H1 (cell line): ENCODE results near the gene KRT75. TPM values are rescaled to one million over a fixed set of nuclear protein-coding genes. Genes with fewer than 3 reads are reported as not detected.

Experiments
- CTCF ChIA-PET: fragments of 300-600 bp; sonication (Branson Sonifier 250); formaldehyde crosslinking; loops from one replicate; lab custom pipeline; 2021; ENCODE audit not compliant: partially characterized antibody; lab: Charles Lee
- POLR2A ChIA-PET: fragments of 300-600 bp; sonication (Branson Sonifier 250); formaldehyde crosslinking; loops from one replicate; lab custom pipeline; 2021; ENCODE audit warnings: inconsistent platforms; ENCODE audit not compliant: partially characterized antibody; lab: Charles Lee
- DNase-seq, 2 experiments: peaks; one replicate each; pipeline versions ENCODE4 v3.0.0 to v3.0.0-alpha.2; 2010 to 2022; ENCODE audit warnings: low spot score in 2 of 2, low read depth in 1 of 2, mixed read lengths in 1 of 2
- FAIRE-seq: peaks from 2 replicates; lab custom pipeline; 2011; peaks lifted over from hg19 to GRCh38; lab: Jason Lieb, UNC
- H2AFZ ChIP-seq: 2 replicates; pipeline ENCODE4 v1.8.1; 2012; ENCODE audit warnings: low read length, inconsistent platforms
- H2AK5ac ChIP-seq: 2 replicates; pipeline ENCODE4 v1.6.1; 2013; ENCODE audit warnings: low read depth, low read length
- H2BK120ac ChIP-seq: replicated peaks from 2 replicates; pipeline ENCODE3; 2013; ENCODE audit warnings: low read depth, low read length, inconsistent platforms
- H2BK12ac ChIP-seq: 2 replicates; pipeline ENCODE4 v1.6.1; 2013; ENCODE audit warnings: low read depth, low read length
- H2BK15ac ChIP-seq: 2 replicates; pipeline ENCODE4 v1.6.1; 2013; ENCODE audit warnings: low read length
- H2BK20ac ChIP-seq: 2 replicates; pipeline ENCODE4 v1.6.1; 2013; ENCODE audit warnings: low read length
- H2BK5ac ChIP-seq: 2 replicates; pipeline ENCODE4 v1.6.1; 2013; ENCODE audit warnings: low read depth, low read length
- H3K14ac ChIP-seq: 2 replicates; pipeline ENCODE4 v1.6.1; 2013; ENCODE audit warnings: inconsistent platforms; ENCODE audit not compliant: insufficient read length
- H3K18ac ChIP-seq: 2 replicates; pipeline ENCODE4 v1.6.1; 2013; ENCODE audit warnings: low read length; ENCODE audit errors: extremely low read depth
- H3K23ac ChIP-seq: 2 replicates; pipeline ENCODE4 v1.6.1; 2013; ENCODE audit warnings: inconsistent platforms; ENCODE audit not compliant: insufficient read length
- H3K23me2 ChIP-seq: 2 replicates; pipeline ENCODE4 v1.6.1; 2013; ENCODE audit warnings: low read depth, low read length
- H3K27ac ChIP-seq: 2 replicates; pipeline ENCODE4 v1.6.1; 2011; ENCODE audit warnings: low read depth, low read length, inconsistent platforms
- H3K27me3 ChIP-seq, 4 experiments: replicated peaks in 1 of 4; 1 replicate in 1 of 4; 2 replicates in 3 of 4; pipeline versions ENCODE4 v1.6.1 to v1.8.1; 2011 to 2013; ENCODE audit warnings: low read length in 3 of 4, mild to moderate bottlenecking in 3 of 4, inconsistent platforms in 2 of 4, mixed read lengths in 2 of 4, moderate library complexity in 1 of 4; ENCODE audit not compliant: control insufficient read depth in 3 of 4, insufficient read depth in 3 of 4; ENCODE audit errors: extremely low read depth in 1 of 4
- H3K36me3 ChIP-seq, 4 experiments: 2 replicates each; pipeline versions ENCODE4 v1.6.1 to v1.8.1; 2011 to 2013; ENCODE audit warnings: mild to moderate bottlenecking in 4 of 4, low read length in 3 of 4, moderate library complexity in 2 of 4, control low read depth in 1 of 4, inconsistent platforms in 1 of 4; ENCODE audit not compliant: insufficient read depth in 4 of 4, control insufficient read depth in 2 of 4
- H3K4ac ChIP-seq: replicated peaks from 2 replicates; pipeline ENCODE3; 2013; ENCODE audit warnings: low read length, low read depth, mixed read lengths, inconsistent platforms; ENCODE audit not compliant: insufficient read length
- H3K4me1 ChIP-seq, 4 experiments: replicated peaks in 1 of 4; 1 replicate in 1 of 4; 2 replicates in 3 of 4; pipeline versions ENCODE4 v1.6.1 to v1.8.1; 2011 to 2013; ENCODE audit warnings: low read length in 3 of 4, inconsistent platforms in 2 of 4, mixed read lengths in 1 of 4; ENCODE audit not compliant: insufficient read depth in 4 of 4, control insufficient read depth in 3 of 4
- H3K4me2 ChIP-seq, 2 experiments: 2 replicates each; pipeline versions ENCODE4 v1.6.1 to v1.8.1; 2011 to 2013; ENCODE audit warnings: low read depth in 2 of 2, low read length in 2 of 2, control low read depth in 1 of 2, inconsistent platforms in 1 of 2, mild to moderate bottlenecking in 1 of 2; ENCODE audit not compliant: insufficient read depth in 1 of 2
- H3K4me3 ChIP-seq, 4 experiments: fragments of 200-600, 300-600 bp in 1 of 4; sonication (generic), shearing (Covaris generic), sonication (Bioruptor Twin) in 1 of 4; 2 replicates each; pipeline versions ENCODE4 v1.5.1 to v1.8.1; 2011 to 2016; ENCODE audit warnings: low read length in 4 of 4, low read depth in 3 of 4, control low read depth in 2 of 4, inconsistent platforms in 2 of 4, mild to moderate bottlenecking in 2 of 4, mixed read lengths in 1 of 4, moderate library complexity in 1 of 4; ENCODE audit not compliant: insufficient read depth in 2 of 4; ENCODE audit errors: extremely low read depth in 1 of 4
- H3K56ac ChIP-seq: replicated peaks from 2 replicates; pipeline ENCODE3; 2013; ENCODE audit warnings: low read depth, mild to moderate bottlenecking, mixed read lengths, low read length, inconsistent platforms; ENCODE audit not compliant: insufficient read length
- H3K79me1 ChIP-seq: 2 replicates; pipeline ENCODE4 v1.6.1; 2013; ENCODE audit warnings: low read depth, low read length, control low read depth
- H3K79me2 ChIP-seq, 2 experiments: 2 replicates each; pipeline versions ENCODE4 v1.6.1 to v1.8.1; 2012 to 2013; ENCODE audit warnings: low read length in 2 of 2, mild to moderate bottlenecking in 2 of 2, inconsistent platforms in 1 of 2; ENCODE audit not compliant: insufficient read depth in 2 of 2, control insufficient read depth in 1 of 2
- H3K9ac ChIP-seq, 4 experiments: replicated peaks in 1 of 4; 1 replicate in 1 of 4; 2 replicates in 3 of 4; pipeline versions ENCODE4 v1.6.1 to v1.8.1; 2011 to 2013; ENCODE audit warnings: low read depth in 3 of 4, low read length in 3 of 4, control low read depth in 2 of 4, mild to moderate bottlenecking in 2 of 4, moderate library complexity in 2 of 4, inconsistent platforms in 1 of 4; ENCODE audit errors: extremely low read depth in 1 of 4
- H3K9me3 ChIP-seq, 2 experiments: 2 replicates each; pipeline versions ENCODE4 v1.6.1 to v1.8.1; 2012 to 2013; ENCODE audit warnings: mild to moderate bottlenecking in 2 of 2, moderate library complexity in 2 of 2, control low read depth in 1 of 2, inconsistent platforms in 1 of 2, low read depth in 1 of 2, low read length in 1 of 2, mixed read lengths in 1 of 2; ENCODE audit not compliant: insufficient read depth in 2 of 2
- H4K20me1 ChIP-seq, 2 experiments: replicated peaks in 1 of 2; 2 replicates each; pipeline versions ENCODE3 to v1.8.1; 2011 to 2013; ENCODE audit warnings: inconsistent platforms in 2 of 2, low read length in 2 of 2, mild to moderate bottlenecking in 1 of 2; ENCODE audit not compliant: insufficient read depth in 2 of 2, control insufficient read depth in 1 of 2
- H4K5ac ChIP-seq: 2 replicates; pipeline ENCODE4 v1.6.1; 2013; ENCODE audit warnings: low read length, low read depth, mixed read lengths, inconsistent platforms; ENCODE audit not compliant: insufficient read length
- H4K8ac ChIP-seq: 2 replicates; pipeline ENCODE4 v1.8.0; 2013; ENCODE audit warnings: mild to moderate bottlenecking, moderate library complexity, low read length, inconsistent platforms; ENCODE audit not compliant: insufficient read depth; ENCODE audit errors: extremely low read depth
- H4K91ac ChIP-seq: replicated peaks from 2 replicates; pipeline ENCODE3; 2013; ENCODE audit warnings: low read length, mixed read lengths, inconsistent platforms; ENCODE audit not compliant: insufficient read length
- ASH2L ChIP-seq: fragments of 200-600, 300-600 bp; sonication (generic); IDR thresholded peaks from one replicate; pipeline ENCODE4 v1.7.1; 2017; ENCODE audit warnings: low read length
- BRCA1 ChIP-seq: IDR thresholded peaks from 2 replicates; pipeline ENCODE4 v1.6.1; 2012; ENCODE audit warnings: low read depth, low read length, improper control_type of control experiment
- CREB1 ChIP-seq: IDR thresholded peaks from 2 replicates; pipeline ENCODE4 v1.6.1; 2012; ENCODE audit warnings: inconsistent platforms
- CTBP2 ChIP-seq: IDR thresholded peaks from 2 replicates; pipeline ENCODE4 v1.7.0; 2011; ENCODE audit warnings: borderline replicate concordance, mild to moderate bottlenecking, moderate library complexity, mixed read lengths, low read length; ENCODE audit not compliant: insufficient read depth, insufficient read length
- EP300 ChIP-seq, 2 experiments: IDR thresholded peaks; 1 replicate in 1 of 2; 2 replicates in 1 of 2; pipeline ENCODE4 v1.6.1; 2011 to 2012; ENCODE audit warnings: low read depth in 2 of 2, low read length in 2 of 2, mild to moderate bottlenecking in 2 of 2, borderline replicate concordance in 1 of 2, inconsistent platforms in 1 of 2, moderate library complexity in 1 of 2
- JUN ChIP-seq: IDR thresholded peaks from 2 replicates; pipeline ENCODE4 v1.6.1; 2011; ENCODE audit warnings: low read depth, mild to moderate bottlenecking, improper control_type of control experiment, low read length
- JUND ChIP-seq: IDR thresholded peaks from 2 replicates; pipeline ENCODE4 v1.6.1; 2011; ENCODE audit warnings: mild to moderate bottlenecking, improper control_type of control experiment, low read length
- SP1 ChIP-seq: IDR thresholded peaks from 2 replicates; pipeline ENCODE4 v1.6.1; 2011; ENCODE audit warnings: low read depth, low read length
- TBP ChIP-seq: IDR thresholded peaks from 2 replicates; pipeline ENCODE4 v1.6.1; 2011; ENCODE audit warnings: low read depth, low read length, improper control_type of control experiment
- TCF12 ChIP-seq: IDR thresholded peaks from 2 replicates; pipeline ENCODE4 v1.6.1; 2011; ENCODE audit warnings: low read depth, mild to moderate bottlenecking, low read length
- TEAD4 ChIP-seq: IDR thresholded peaks from 2 replicates; pipeline ENCODE4 v1.6.1; 2012; ENCODE audit warnings: low read depth, low read length, inconsistent platforms, mixed read lengths
- ZNF274 ChIP-seq: IDR thresholded peaks from 2 replicates; pipeline ENCODE4 v1.7.0; 2012; ENCODE audit warnings: low read length, borderline replicate concordance; ENCODE audit errors: extremely low read depth
- WGBS, 2 experiments: shearing (Covaris generic) in 1 of 2; methylation state at CpG; one replicate each; pipeline versions ENCODE4 v1.1.6 to v1.1.7; 2013 to 2015; ENCODE audit warnings: low lambda C conversion rate in 2 of 2, mixed read lengths in 2 of 2, inconsistent platforms in 1 of 2, low coverage in 1 of 2, missing lambda C conversion rate in 1 of 2; ENCODE audit not compliant: insufficient replicate concordance in 2 of 2, insufficient coverage in 1 of 2, insufficient read length in 1 of 2; ENCODE audit errors: extremely low coverage in 1 of 2, missing lambda C conversion rate in 1 of 2; 5-methylcytosine and 5-hydroxymethylcytosine counted together
- polyA plus RNA-seq, 7 experiments: library from polyadenylated mRNA; depleted of rRNA in 3 of 7; stranded (reverse) in 5 of 7; unstranded in 2 of 7; fragments of >200 nt in 5 of 7; fragments of 200-250 nt in 2 of 7; gene quantifications; 1 replicate in 5 of 7; 2 replicates in 1 of 7; 4 replicates in 1 of 7; pipeline versions ENCODE4 v1.2.1 to v1.2.3, GENCODE V29; 2011 to 2013; ENCODE audit warnings: missing spikeins in 2 of 7, mixed read lengths in 2 of 7
- total RNA-seq: library from RNA; stranded (reverse); fragmentation: NEBNext Ultra II Directional; extraction: Animal tissue kit (Norgen Biotek cat#: 25700); gene quantifications from 2 replicates; pipeline ENCODE4 v1.2.1, GENCODE V29; 2021
- TF ChIP-seq, protein P1 (sequence below): IDR thresholded peaks from 2 replicates; pipeline ENCODE4 v1.6.1; 2012; ENCODE audit warnings: inconsistent platforms
- TF ChIP-seq, protein P2 (sequence below): IDR thresholded peaks from 2 replicates; pipeline ENCODE4 v1.6.1; 2012; ENCODE audit warnings: inconsistent platforms

Gene KRT75
- total and polyA plus RNA-seq, 2 of the 8 experiments (the other 6 are each of a cell fraction or from before 2014, with no cell fraction given) = not detected

DNA sequence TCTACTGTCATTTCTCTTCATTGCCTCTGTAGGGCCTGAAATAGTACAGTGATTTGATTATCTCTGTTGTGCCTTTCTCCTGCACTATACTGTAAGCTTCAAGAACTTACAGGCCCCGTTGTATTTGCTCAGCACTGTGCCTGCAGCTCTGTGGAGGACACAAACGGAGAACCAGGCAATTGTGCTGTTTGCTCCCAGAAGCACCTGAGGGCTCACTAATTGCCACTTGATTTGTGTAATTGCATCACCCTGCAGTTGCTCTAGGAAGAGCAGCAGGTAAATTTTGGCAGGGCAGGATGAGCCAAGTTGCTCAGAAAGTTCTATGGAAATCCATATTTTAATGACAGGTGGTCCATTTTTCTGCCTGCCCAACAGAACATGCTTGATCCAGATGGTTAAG lies 16.4 kb downstream of the KRT75 start:
- no peak overlapping the region for H3K14ac ChIP-seq
- no peak overlapping the region for H2AK5ac ChIP-seq
- H3K18ac ChIP-seq = no peak overlapping the region
- no peak overlapping the region for H2BK15ac ChIP-seq
- H3K23me2 ChIP-seq = no peaks in the 10 kb centered on the region; the same call in 1 of the 2 replicates
- no peaks in the 10 kb centered on the region for H3K9me3 ChIP-seq
- no peak overlapping the region for H2BK120ac ChIP-seq
- no peak overlapping the region for H3K9ac ChIP-seq
- H3K27me3 ChIP-seq = no peaks in the 10 kb centered on the region
- H3K4me3 ChIP-seq = no peak overlapping the region
- H3K36me3 ChIP-seq = no peaks in the 10 kb centered on the region
- 66% methylated on average over 2 of the region's 2 CpGs; no CpG with 5 or more reads in 1 of the 2 experiments for WGBS, 2 experiments
- no peak overlapping the region for H2AFZ ChIP-seq
- no peak for DNase-seq
- H4K5ac ChIP-seq = no peak overlapping the region
- H4K8ac ChIP-seq = no peak overlapping the region
- H3K27ac ChIP-seq = no peak overlapping the region
- FAIRE-seq = no peak
- H3K23ac ChIP-seq = no peak overlapping the region
- no peak overlapping the region for H3K4ac ChIP-seq
- H2BK12ac ChIP-seq = no peak overlapping the region
- H2BK5ac ChIP-seq = no peak overlapping the region
- no peaks in the 10 kb centered on the region for H3K79me2 ChIP-seq
- POLR2A ChIA-PET = interaction anchor here (1.1 kb wide), 1 partner anchor 18 kb away, joined by 3 read pairs; no protein-coding TSS in a partner anchor
- CTCF ChIA-PET = interaction anchor here (1.2 to 7.8 kb wide), 3 partner anchors 22 to 462 kb away, joined by 3 to 46 read pairs (median 3); no protein-coding TSS in a partner anchor
- no peaks in the 10 kb centered on the region for H4K20me1 ChIP-seq
- H3K4me1 ChIP-seq = no peaks in the 10 kb centered on the region; a peak in 1 of 7 replicates
- no peak overlapping the region for H4K91ac ChIP-seq
- H2BK20ac ChIP-seq = no peak overlapping the region
- TF ChIP-seq, protein P1, sequence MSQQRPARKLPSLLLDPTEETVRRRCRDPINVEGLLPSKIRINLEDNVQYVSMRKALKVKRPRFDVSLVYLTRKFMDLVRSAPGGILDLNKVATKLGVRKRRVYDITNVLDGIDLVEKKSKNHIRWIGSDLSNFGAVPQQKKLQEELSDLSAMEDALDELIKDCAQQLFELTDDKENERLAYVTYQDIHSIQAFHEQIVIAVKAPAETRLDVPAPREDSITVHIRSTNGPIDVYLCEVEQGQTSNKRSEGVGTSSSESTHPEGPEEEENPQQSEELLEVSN = no peak
- no peak for TF ChIP-seq SP1
- no peak for TF ChIP-seq TBP
- no peak for TF ChIP-seq BRCA1
- no peak for TF ChIP-seq EP300 (IDR thresholded peaks at IDR 0.05; ENCODE audit: borderline replicate concordance in 1 of 2, low read depth in 2 of 2, low read length in 2 of 2)
- TF ChIP-seq CREB1 = no peak
- no peak for TF ChIP-seq CTBP2
- TF ChIP-seq TCF12 = no peak
- TF ChIP-seq JUND = no peak
- TF ChIP-seq ZNF274 = no peak
- TF ChIP-seq TEAD4 = no peak
- TF ChIP-seq, protein P2, sequence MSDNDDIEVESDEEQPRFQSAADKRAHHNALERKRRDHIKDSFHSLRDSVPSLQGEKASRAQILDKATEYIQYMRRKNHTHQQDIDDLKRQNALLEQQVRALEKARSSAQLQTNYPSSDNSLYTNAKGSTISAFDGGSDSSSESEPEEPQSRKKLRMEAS = no peak
- TF ChIP-seq JUN = no peak
- TF ChIP-seq ASH2L = no peak
- H3K4me2 ChIP-seq = no peak overlapping the region
- H3K56ac ChIP-seq = no peak overlapping the region
- no peaks in the 10 kb centered on the region for H3K79me1 ChIP-seq
